Lower leg skin (tissue), 4 donors: ENCODE results near the gene SPATA25. TPM values are rescaled to one million over a fixed set of nuclear protein-coding genes. Genes with fewer than 3 reads are reported as not detected.

ENCODE experiments used
- DNase-seq, 2 donors: peaks; one replicate each; pipeline ENCODE4 v3.0.0-alpha.2; 2019; ENCODE audit warnings: low spot score in 2 of 2
- H3K4me3 ChIP-seq: fragments of 200-600 bp; sonication (generic); 2 replicates; pipeline ENCODE4 v1.5.1; 2017; ENCODE audit warnings: mild to moderate bottlenecking, low read depth; ENCODE audit not compliant: poor library complexity, severe bottlenecking
- CTCF ChIP-seq, 3 donors: fragments of 450-650 bp; IDR thresholded peaks; one replicate each; pipeline ENCODE4 v1.5.1; 2016; ENCODE audit warnings: antibody characterized with exemption in 3 of 3, mild to moderate bottlenecking in 3 of 3, moderate library complexity in 2 of 3
- POLR2A ChIP-seq, 2 donors: fragments of 450-650 bp; IDR thresholded peaks; one replicate each; pipeline ENCODE4 v1.6.1; 2016 to 2017; ENCODE audit warnings: antibody characterized with exemption in 2 of 2, mild to moderate bottlenecking in 1 of 2, moderate library complexity in 1 of 2
- WGBS, 2 donors: methylation state at CpG; one replicate each; pipeline ENCODE4 v1.1.5; 2018; 5-methylcytosine and 5-hydroxymethylcytosine counted together
- intact Hi-C: fragments of 100-400 bp; cut with DNase I; formaldehyde crosslinking; loops from one replicate; pipeline ENCODE4 v1.15.0; 2023; ENCODE audit warnings: low total_unique reads
- total RNA-seq, 4 donors: library from RNA; depleted of rRNA; stranded (reverse); fragments of >200 nt; gene quantifications; one replicate each; pipeline ENCODE4 v1.1.0, GENCODE V29; 2016

Gene SPATA25
- total RNA-seq, 4 donors from 2014 or later = 0.59 to 3.6 (median 1.8) TPM

- no peak for TF ChIP-seq CTCF (IDR thresholded peaks at IDR 0.05)
- no peak for TF ChIP-seq POLR2A (IDR thresholded peaks at IDR 0.05)
- no peak overlapping the region for H3K4me3 ChIP-seq
- intact Hi-C loops = no loop called here
- WGBS, 2 donors = 80 to 83% methylated on average over 2 of the region's 2 CpGs
- DNase-seq = no peak
These were observed 33.9 kb downstream of the SPATA25 start for GRCh38 chr20:45853484-45853883.

GRCh38 chr20:45852326-45852725 lies 35.1 kb downstream of the SPATA25 start:
- TF ChIP-seq CTCF (IDR thresholded peaks at IDR 0.05) = no peak
- TF ChIP-seq POLR2A (IDR thresholded peaks at IDR 0.05) = no peak
- intact Hi-C loops = no loop called here
- no peak for DNase-seq
- WGBS, 2 donors = 84 to 96% methylated on average over 6 of the region's 6 CpGs
- no peak overlapping the region for H3K4me3 ChIP-seq

- no peak for TF ChIP-seq POLR2A (IDR thresholded peaks at IDR 0.05)
- no peak for TF ChIP-seq CTCF (IDR thresholded peaks at IDR 0.05)
These were observed 35.9 kb downstream of the SPATA25 start for GRCh38 chr20:45851501-45851900.

GRCh38 chr20:45850926-45851325 lies 36.5 kb downstream of the SPATA25 start:
- WGBS, 2 donors = 92 to 100% methylated on average over 1 of the region's 1 CpG
- H3K4me3 ChIP-seq = no peak overlapping the region
- intact Hi-C loops = no loop called here
- no peak for TF ChIP-seq POLR2A (IDR thresholded peaks at IDR 0.05)
- TF ChIP-seq CTCF (IDR thresholded peaks at IDR 0.05) = no peak
- DNase-seq = no peak

More at GRCh38 chr20:45851501-45851900, 35.9 kb downstream of the SPATA25 start:
- no peak overlapping the region for H3K4me3 ChIP-seq
- intact Hi-C loops = no loop called here
- DNase-seq = no peak

- no peak overlapping the region for H3K4me3 ChIP-seq
- intact Hi-C loops = no loop called here
- WGBS, 2 donors = 100% methylated on average over 2 of the region's 2 CpGs
- no peak for DNase-seq
- TF ChIP-seq CTCF (IDR thresholded peaks at IDR 0.05) (no peak), POLR2A (IDR thresholded peaks at IDR 0.05) (no peak)
These were observed 37.2 kb downstream of the SPATA25 start for GRCh38 chr20:45850238-45850637.

GRCh38 chr20:45848969-45849582 lies 38.3 kb downstream of the SPATA25 start:
- WGBS, 2 donors = 90 to 96% methylated on average over 8 of the region's 8 CpGs
- no peak for DNase-seq
- intact Hi-C loops = no loop called here
- no peak overlapping the region for H3K4me3 ChIP-seq
- TF ChIP-seq CTCF (IDR thresholded peaks at IDR 0.05) (no peak), POLR2A (IDR thresholded peaks at IDR 0.05) (no peak)
